Kidney tubule cell (primary cell): ENCODE results near the gene PDHB.

ENCODE experiments used
- DNase-seq: peaks from one replicate; pipeline ENCODE4 v3.0.0-alpha.2; 2018; ENCODE audit warnings: low spot score

PDHB gene

GRCh38 chr3:58403513-58404109 is 30.0 kb downstream of the PDHB start:
- no peak for DNase-seq

DNA sequence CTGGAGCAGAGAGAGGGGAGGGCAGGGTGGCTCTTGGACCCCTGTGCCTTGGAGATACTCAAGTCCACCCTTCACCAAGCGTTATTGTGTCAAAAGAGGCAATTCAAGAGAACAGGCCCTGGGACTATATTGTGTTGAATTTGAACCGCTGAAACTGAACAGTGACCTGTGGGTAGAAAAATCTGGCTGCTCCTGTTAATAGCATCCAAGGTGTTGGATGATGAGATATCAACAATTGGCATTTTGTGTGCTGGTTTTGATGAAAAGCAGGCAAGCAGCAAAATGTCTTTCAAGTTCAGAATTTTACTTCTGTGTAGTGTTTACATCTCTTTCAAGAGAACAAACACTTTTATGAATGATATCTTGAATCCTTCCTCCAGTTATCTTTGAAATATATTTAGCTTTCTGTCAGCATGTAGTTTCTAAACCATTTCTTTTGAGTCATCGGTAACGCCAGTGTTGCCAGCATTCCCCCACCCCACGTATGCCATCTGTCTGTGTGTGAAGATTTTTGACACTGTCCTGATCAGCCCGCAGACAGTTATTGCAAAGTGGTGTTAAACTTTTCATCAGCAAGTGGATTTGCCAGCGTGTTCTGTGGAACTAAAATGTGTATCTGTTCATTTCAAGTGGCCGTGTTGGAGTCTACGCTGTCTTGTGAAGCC is 34.8 kb downstream of the PDHB start:
- DNase-seq: no peak

GRCh38 chr3:58394339-58394738 is 39.3 kb downstream of the PDHB start:
- DNase-seq: no peak

DNA sequence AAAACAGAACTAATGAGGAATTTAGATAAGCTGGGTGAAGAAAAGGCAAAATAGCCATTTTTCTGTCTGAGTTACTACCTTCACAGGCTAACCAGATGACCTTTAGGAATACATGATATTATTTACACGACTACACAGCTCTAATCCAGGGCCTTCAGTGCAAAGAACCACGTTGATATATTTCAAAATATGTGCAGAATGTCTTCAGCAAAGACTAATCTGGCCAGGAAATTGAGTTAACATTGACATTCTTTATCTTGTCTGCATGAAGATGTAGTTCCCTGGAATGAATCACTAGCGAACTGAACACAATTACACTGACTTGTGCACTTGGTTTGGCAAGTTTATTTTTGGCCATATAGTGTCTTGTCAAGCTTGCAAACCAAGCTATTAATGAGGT is 41.5 kb downstream of the PDHB start:
- DNase-seq: no peak

DNA sequence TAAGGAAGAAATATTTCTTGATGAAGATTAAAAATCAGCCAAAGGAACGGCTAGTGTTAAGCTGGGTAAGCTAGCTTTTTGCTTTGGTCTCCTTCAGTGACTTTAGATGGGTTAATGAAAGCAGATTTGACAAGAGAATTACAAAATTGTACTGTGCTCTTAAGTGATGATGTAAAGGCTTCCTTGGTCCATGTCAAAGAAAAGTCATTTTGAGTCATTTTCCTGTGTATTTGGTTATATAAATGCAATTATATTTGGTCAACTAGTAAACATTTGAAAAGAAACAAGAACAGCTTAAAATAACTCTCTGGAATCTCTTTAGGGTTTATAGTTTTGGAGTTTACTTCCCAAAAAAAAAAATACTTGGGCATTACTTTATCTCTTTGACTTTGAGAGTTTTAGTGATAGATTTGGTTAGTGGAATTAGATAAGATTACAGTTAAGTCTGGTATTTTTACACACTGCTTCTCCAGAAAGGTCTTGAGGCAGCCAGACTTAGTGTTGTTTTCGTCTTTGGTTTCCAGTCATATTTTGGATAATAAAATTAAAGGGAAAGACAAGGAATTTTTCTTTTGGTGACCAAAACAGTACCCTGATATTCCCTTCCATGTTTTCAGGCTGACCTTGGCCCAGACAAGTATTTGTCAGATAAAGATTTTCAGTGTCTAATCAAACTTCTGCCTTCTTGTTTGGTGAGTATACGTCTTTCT is 42.3 kb downstream of the PDHB start:
- DNase-seq: no peak

DNA sequence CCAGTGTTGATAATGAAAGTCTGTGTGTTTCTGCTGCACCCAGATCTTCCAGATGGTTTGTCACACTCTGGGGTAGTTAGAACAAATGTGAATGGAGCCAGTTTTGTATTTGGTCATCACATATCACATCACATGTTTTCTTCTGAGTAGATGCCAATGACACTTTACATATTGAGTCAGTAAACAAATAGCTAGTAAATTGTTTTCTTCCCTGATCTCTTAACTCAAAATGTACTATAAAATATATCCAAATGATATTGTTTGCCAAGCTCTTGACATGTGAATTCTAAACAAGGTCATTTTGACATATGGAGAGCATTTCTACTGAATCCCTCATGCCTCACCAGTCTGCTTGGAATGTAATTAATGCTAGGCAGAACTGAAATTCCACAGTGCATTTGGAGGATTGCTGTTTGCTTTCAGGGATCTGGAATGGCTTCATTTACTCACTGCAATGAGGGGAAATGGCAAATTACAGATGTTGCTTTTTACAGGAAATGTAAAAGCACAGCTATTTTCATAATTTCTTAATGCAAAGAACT is 45.0 kb downstream of the PDHB start:
- DNase-seq: peak; percentile 25

- no peak for DNase-seq
These were observed 45.7 kb downstream of the PDHB start for GRCh38 chr3:58387650-58388546.

- DNase-seq: peak; percentile 48
These were observed 46.8 kb downstream of the PDHB start for GRCh38 chr3:58386626-58387365.

- no peak for DNase-seq
These were observed 49.1 kb downstream of the PDHB start for GRCh38 chr3:58384381-58385090.

- DNase-seq: peak; percentile 98
These were observed 49.7 kb downstream of the PDHB start for GRCh38 chr3:58383904-58384303.

DNA sequence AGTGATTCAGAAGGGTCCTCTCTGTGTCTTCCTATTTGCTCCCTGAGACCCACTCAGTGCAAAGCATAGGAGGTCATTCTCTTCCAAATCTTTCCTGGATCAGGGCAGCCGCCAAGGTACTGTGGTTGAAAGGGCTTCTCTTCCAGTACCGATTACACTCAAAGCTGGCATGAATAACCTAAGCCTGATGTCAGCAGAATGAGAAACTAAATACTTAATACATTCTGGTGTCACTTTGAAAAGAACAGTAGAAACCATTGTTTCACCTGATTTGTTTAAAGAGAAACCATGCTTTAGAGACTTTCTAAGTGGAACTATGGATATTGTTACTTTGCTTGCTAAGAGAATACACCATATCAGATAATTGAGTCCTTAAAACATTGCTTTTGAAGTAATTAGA is 50.2 kb downstream of the PDHB start:
- peak; percentile 70 for DNase-seq

DNA sequence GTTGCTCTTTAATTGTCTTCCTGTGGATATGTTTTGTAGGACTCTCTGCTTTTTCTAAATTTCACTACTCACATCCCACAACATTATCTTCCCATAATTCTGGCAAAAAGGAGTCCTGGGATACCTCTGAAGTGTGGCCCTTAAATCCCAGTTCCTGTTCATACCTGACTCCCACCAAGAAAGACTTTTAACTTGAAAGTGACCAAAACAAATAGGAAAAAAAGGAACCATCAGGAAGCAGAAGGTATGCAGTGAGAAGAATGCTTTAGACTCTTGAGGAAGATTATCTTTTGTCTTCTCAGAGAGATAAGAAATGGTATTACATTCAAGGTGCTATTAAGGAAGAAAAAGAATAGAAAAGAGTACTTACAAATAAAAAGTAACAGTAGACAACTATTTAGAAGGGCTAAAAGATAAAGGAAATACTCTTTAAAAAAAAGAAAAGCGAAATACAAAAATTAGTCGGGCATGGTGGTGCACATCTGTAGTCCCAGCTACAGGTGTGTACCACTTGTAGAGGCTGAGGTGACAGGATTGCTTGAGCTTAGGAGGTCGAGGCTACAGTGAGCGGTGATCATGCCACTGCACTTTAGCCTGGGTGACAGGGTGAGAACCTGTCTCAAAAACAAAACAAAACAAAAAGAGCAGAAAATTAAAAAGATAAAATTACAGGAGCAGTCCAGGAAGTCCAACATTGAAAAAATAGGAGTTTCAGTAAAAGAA is 54.1 kb downstream of the PDHB start:
- DNase-seq: no peak

GRCh38 chr3:58377750-58378149 is 55.9 kb downstream of the PDHB start:
- DNase-seq: no peak
